NCI-H2081 (cell line): ENCODE measurements around the gene SCN2B.

Experiments used
- DNase-seq, 2 experiments: peaks; one replicate each; lab custom pipeline; 2025; lab: John Stamatoyannopoulos, UW

SCN2B gene

GRCh38 chr11:118135051-118135795 lies 41.2 kb downstream of the SCN2B start:
- DNase-seq = no peak

GRCh38 chr11:118133816-118134215 lies 42.6 kb downstream of the SCN2B start:
- no peak for DNase-seq

DNA sequence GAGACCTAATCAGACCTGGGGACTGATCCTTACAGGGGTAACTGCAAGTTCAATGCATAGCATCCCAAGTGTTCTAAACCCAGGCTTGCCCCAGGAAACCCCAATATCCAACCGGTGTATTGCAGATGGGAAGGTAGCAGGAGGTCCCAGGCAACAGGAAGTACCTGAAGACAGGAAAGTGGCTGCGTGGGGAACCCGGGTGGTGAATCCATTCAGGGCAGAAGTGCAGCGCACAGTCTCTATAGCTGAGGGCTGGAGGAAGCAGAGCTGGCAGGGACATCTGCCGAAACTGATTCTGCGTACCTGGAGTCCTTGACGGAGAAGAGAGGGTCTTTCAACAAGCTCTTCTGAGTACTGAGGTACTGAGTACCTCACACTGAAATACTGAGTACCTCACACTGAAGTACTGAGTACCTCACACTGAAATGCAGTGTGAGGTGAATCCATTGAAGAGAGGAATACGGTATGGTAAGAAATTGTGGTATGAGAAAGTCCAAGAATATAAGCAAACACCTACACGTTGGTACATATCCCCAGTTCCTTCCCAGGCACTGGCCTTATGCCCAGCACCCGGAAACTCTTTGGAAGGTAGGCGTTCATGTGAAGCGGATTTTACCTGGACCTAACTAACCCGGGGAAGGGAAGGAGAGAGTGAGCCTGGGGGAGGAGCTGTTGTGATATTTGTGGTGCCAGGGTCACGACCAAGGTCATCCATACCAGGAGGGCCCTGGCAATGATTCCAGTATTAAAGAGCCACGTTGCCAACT lies 43.9 kb downstream of the SCN2B start:
- no peak for DNase-seq

DNA sequence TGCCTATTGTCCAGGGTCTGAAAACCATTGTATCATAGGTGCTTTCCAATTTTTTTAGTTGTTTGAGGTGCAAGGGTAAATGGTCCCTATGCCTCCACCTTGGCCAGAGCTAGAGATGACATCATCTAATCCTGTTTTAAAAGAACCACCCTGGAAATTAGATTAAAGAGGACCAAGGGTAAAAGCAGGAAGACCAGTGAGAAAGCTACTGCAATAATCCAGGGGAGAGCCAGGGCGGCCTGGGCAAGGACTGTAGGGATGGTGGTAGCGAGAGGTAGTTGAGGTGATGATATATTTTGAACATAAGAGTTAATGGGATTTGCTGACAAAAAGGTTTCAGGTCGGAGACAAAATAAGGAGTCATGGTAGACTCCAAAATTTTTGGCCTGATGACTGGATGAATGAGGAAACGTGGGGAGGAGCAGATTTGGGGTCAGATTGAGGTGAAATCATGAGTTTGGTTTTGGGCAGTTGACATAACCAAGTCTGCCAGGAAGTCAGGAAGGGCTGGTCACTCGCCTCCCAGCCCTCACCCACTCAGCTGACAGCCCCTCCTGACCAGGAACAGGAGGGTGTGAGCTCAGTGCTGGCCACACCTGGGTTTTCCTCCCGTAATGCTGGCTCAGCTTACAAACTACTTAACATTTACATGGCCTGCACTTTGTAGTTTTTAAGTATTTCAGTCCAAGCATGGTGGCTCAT lies 46.8 kb downstream of the SCN2B start:
- no peak for DNase-seq

DNA sequence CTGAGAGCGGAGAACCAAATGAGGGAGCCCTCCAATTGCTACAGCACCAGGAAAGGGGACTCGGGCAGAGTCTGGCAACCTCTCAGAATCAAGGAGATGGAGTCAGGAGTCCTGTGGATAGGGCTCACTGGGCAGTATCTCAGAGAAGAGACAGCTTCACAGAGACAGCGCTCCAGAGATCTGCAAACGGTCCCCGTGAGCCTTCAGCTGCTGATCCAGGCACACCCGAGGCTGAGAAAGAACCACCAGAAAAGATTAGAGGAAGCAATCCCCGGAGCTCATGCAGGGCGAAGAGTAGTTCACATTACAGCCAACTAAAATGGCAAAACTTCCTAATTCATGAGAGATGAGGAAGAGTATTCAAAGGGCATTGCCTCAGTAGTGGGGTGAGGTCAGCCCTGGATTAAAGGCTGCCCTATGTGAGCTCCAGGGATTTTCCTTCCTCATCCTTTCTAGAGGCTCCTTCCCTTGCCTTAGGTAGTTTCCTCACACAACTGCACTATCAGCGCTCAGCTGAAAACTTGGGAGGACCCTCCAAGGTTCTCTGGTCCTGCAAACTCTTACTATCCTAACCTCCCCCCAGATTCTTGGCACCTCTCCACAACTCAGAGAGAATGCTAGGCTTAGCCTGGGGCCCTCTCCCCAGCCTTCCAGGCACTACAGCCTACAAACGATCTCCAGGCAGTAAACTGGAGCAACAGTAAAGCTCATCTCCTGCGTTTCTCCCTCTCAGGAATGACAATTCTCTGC lies 47.5 kb downstream of the SCN2B start:
- DNase-seq = no peak

DNA sequence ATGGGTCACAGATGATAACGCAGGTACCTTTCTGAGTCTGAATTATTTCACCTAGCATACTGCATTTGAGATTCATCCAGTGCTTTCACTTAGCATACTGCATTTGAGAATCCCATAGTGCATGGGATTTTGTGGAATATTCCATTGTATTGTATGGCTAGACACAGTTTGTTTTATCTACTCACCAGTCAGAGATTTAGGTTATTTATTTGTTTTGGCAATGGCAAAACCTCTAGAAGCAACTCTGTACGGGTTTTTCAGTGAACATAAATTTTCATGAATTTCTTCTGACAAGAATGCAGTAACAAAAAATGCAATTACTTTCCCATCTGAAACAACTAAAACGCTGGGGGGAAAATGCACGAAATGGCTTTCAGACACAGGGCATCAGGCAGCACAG lies 48.1 kb downstream of the SCN2B start:
- no peak for DNase-seq

GRCh38 chr11:118126082-118126838 lies 50.2 kb downstream of the SCN2B start:
- DNase-seq = no peak

DNA sequence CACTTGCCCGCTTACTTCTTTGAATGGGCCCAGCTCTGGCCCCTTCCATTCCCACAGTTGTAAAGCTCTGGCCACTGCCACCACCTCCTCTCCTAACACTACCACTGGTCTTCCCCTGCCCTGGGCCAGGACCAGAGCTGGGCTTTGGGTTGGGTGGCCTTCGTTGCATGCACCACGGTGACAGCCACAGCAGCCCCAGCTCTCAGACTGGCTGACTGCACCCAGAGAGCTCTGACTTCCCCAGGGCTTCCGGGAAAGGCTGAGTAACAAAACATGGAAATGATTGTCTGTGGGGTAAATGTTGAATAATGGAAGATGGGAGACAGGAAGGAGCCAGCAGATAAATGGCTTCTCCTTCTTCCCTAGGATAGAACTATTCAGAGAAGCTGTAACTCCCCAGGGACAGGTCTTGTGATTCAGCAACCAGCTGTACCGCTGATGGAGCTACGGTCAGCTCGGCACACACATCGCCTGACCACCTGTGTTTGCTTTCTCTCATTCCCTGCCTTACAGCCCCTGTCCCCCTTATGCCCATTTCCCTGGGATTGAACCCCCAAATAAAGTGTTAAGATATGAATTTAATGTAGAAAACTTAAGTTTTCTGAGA lies 51.4 kb downstream of the SCN2B start:
- DNase-seq = no peak

DNA sequence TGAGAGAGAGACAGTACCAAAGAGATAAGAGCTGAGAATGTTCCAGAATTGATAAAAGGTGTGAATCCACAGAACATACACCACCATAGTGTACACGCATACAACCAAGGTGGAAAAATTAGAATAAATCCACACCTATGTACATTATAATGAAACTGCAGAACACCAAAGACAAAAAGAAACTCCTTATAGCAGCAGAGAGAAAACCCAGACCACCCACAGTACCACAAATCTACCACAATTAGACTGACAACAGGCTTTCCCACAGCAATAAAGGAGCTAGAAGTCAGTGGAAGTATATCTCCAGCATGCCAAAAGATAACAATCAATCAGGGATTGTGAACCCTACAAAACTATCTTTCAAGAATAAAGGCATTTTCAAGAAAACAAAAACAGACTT lies 55.6 kb downstream of the SCN2B start:
- DNase-seq = no peak

DNA sequence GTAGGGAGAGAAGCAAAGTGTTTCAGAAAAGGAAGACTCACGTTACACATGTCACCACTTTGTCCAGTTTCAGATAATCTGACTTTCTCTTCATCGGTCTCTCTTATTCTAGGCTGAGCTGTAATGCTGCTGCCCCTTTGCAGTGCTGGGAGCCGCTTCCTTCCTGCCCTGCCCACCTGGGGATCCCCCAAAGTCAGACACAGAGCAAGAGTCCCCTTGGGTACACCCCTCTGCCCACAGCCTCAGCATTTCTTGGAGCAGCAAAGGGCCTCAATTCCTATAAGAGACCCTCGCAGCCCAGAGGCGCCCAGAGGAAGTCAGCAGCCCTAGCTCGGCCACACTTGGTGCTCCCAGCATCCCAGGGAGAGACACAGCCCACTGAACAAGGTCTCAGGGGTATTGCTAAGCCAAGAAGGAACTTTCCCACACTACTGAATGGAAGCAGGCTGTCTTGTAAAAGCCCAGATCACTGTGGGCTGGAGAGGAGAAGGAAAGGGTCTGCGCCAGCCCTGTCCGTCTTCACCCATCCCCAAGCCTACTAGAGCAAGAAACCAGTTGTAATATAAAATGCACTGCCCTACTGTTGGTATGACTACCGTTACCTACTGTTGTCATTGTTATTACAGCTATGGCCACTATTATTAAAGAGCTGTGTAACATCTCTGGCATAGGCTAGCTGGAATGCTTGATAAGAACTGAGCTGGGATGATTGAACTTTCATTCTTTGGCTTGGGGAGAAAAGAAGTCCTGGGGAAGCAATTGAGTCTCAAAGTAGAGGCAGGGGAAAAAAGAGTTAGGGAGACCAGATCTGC lies 58.4 kb downstream of the SCN2B start:
- DNase-seq = no peak

- no peak for DNase-seq
Measured at GRCh38 chr11:118115048-118115447, 61.4 kb downstream of the SCN2B start.

DNA sequence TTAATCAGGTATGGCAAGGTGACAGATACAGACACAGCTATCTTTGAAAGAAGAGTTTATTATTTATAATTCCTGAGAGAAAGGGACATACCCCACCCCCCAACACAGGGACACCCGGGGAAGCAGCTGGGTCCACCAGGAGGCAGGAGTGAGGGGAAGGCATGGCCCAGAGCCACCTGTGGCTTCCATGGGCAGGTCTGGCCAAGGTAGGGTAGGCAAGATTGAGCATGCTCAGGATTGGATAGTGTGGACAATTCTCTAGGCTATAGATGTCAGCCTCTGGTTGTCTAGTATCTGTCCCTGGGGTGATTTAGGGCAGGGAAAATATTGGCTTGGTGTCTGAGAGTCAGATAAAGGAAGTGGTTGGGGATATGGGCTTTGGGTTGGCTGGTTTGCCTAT lies 62.2 kb downstream of the SCN2B start:
- no peak for DNase-seq

- DNase-seq = no peak
Measured at GRCh38 chr11:118112711-118113430, 63.6 kb downstream of the SCN2B start.
